ENCODE data around the gene FASTK.

FASTK gene

GRCh38 chr7:151068069-151068773 lies 12.4 kb downstream of the FASTK start:
- no peak for DNase-seq

DNA sequence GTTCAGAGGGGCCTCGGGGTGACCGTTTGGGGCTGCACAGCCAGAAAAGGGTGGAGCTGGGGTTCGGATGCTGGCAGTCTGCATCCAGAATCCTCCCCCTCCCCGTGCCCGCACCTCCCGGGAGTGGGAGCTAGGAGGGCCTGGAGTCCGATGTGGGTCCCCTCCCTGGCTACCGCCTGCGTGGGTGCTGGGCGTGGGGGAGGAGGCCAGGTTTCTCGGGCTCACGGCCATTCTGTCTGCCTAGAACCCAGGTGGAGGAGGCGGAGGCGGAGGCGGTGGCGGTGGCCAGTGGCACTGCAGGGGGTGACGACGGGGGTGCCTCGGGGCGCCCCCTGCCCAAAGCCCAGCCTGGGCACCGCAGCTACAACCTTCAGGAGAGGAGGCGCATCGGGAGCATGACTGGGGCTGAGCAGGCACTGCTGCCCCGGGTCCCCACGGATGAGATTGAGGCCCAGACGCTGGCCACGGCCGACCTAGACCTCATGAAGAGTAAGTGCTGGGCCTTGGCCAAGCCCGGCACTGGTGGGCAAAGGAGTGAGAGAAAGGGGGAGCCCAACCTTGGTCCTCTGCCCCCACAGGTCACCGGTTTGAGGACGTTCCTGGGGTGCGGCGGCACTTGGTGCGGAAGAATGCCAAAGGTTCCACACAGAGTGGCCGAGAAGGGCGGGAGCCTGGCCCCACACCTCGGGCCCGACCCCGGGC lies 14.2 kb downstream of the FASTK start:
- DNase-seq = no peak

GRCh38 chr7:151065516-151065915 lies 15.1 kb downstream of the FASTK start:
- no peak for DNase-seq

DNA sequence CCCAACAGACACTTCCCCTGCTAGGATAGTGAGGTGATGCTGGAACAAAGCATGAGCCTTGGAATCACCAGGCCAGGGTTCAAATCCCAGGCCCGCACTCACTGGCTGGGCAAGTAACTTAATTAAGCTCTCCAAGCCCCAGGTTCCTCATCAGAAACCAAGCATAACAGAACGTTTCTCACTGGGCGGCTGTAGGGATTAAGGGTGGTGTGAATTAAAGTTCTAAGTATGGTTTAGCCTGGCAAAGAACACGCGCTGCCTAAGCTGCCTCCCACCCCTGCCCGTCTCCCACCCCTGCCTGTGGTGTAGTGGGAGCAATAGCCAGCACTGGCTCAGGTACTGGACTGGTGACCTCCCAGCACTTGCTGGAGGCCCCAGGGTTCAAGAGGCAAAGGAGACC lies 15.6 kb downstream of the FASTK start:
- no peak for DNase-seq

GRCh38 chr7:151064454-151064853 lies 16.2 kb downstream of the FASTK start:
- no peak for DNase-seq

DNA sequence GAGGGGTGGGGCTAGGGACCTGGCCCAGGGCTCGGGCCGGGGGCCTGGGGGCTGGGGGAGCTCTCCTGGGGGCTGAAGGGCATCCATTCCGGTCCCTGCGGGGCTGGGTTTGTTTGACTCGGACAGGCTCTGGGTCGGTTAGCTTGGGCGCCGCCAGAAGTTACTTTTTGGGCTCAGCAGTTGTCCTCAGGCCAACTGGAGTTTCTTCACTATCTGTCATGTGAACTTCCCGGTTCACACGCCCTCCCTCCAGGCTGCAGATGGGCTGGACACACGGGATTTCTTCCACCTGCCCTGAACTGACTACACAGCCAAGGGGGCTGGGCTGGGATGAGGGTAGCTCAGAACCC lies 17.4 kb downstream of the FASTK start:
- no peak for DNase-seq

- peak in 1 of 56 donors; percentile 26 for DNase-seq
Observed at GRCh38 chr7:151062399-151063211, 18.0 kb downstream of the FASTK start.

DNA sequence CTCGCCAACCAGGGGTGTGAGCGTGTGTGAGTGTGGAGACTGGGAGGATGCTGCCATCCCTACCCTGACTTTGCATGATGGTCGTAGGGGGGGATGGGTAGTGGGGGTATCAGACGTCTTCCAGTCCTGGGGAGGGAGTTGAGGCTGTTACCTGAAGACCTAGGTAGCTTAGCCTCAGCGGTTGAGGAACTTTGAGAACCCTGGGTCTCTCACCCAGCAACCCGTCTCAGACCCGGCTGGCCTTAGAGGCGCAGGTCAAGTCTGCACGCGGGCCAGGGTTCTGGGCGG lies 18.6 kb downstream of the FASTK start:
- no peak for DNase-seq

DNA sequence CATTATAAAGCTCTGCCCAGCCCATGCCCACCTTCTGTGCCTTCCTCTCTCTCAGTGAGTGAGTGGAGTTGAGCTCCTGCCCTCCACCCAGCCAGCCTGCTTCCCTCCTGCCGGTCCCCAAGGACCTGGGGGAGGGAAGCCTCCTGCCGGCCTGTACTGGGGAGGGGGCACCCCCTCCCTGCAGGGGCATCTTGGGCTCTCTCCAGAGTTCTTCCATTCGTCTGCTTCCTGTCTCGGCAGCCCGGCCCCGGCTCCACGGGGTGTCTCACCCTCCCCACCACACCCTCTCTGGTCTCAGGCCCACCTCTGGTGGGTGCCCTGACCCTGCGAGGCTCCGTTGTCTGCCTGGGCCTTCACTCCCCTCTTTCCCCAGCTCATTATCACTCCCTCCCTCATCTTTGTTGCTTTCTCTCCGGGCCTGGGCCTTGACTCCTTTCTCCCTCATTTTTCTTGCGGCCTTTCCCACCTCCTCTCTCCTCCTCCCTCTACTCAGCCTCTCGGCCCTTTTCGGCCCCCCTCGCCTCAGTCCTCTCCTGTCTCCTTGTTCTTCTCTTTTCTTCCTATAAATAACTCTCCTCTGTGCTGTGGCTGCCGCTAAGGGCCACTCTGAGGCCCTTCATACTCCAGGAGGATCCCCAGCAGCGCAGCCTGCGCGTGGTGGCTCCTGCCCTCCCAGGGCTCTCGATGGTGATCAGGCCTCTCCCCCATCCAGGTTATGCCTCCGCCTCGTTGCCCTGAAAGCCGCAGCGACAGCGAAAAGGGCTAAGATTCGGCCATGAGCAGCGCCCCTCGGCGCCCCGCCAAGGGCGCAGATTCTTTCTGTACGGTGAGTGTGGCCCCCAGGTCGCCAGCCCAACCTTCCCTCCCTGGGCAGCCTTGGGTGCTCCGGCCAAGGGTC lies 19.1 kb downstream of the FASTK start:
- no peak for DNase-seq

DNA sequence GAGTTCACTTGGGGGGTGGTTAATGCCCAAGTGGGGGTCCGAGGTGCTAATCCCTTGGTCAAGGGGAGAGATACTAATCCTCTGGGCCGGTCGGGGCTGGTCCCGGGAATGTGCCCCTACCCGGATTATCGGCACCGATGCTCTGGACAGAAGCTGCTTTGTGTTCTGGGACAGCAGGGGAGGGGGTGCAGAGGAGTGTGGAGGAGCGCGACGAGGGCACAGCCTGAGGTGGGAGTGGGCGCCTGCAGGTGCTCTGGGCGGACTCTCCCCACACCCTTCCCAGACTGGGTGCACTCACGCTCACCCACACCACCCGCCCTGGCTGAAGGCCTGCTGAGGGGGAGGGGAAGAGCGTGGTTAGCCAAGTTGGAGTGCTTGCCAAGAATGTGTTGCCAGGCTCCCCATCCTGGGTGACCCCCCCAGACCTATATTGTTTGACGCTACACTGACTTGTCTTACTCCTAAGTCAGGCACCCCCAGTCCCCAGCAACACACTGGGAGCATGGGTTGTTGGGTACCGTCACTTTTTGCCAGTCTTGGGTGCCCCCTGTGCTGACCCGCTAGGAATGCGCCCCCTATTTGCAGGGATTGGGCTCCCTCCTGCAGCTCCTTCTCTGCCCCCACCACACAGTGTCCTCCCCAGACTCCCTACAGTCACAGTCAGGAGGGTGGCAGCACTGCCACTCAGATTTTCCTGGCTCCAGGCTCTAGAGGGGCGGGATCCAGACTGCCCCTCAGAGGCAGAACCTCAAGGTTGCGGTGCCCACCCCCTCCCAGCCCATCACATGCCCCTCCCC lies 20.0 kb downstream of the FASTK start:
- peak in 31 of 56 donors; percentile 21 to 59 (median 41) for DNase-seq

GRCh38 chr7:151060113-151060415 lies 20.5 kb downstream of the FASTK start:
- DNase-seq = peak in 3 of 56 donors; percentile 34 to 55 (median 45)

DNA sequence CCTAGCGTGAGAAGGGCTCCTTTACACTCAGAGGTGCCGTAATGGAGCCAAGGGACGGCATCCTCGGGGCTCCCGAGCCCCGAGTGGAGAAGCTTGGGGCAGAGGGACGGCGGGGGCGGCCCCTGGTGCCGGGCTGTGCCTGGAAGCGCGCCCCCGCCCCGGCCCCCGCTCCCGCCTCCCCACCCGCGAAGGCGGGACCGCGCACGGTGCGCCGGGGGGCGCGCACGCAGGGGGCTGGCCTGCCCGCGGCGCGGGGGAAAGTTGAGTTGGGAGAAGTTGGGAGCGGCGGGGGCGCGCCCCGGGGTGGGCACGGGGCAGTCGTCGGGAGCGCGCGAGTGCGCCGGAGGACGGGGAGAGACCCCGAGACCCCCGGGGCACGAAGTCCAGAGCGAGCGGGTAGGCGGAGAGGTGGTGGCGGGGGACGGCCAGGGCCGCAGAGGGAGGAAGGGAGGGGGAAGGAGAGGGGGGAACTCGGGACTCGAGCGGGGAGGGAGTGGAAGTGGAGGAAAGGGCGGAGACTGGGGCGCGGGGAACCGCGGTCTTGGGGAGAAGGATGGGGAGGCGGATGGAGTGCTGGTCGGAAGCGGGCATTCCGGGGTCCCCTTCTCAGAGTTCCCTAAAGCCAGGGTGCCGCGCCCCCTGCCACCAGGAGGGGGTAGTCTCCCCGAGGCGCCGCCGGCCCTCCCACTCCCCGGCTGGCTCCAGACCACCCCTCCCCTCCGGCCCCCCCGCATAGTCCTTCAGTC lies 21.1 kb downstream of the FASTK start, which contains the start of gene SLC4A2:
Gene SLC4A2 (plus strand): TSS at position 223 of the 746 bp plus-strand sequence. CDS start 2,399 bp downstream, outside the sequence.
- peak in 55 of 56 donors; percentile 38 to 93 (median 81) for DNase-seq

DNA sequence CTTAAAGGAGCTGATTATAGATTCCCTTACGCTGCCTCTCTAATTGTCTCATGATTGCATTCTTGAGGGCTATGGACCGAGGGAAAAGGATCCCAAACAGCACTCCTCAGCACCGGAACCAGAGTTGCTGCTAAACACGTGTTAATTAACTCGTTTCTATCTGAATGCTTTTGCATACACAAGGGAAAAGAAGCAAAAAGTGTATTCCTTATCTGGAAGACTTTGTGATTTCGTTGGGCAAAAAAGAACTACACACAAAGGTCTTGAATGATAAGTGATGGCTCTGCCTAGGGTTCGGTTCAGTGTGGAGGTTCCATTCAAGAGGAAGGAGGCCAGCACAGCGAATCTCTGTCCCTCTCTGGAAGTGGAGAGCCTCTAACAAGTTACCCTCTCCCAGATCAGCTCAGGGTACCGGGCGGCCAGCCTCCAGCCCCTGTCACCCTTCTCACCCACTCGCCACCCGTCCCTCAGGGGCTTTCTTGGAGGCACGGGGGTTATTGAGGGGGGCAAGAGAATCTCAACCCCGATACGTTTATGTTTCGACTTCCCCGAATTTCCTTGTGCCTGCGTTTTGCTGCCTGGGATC lies 21.7 kb downstream of the FASTK start:
- DNase-seq = peak in 7 of 56 donors; percentile 40 to 75 (median 60)

- peak; percentile 81 to 100 (median 99) for DNase-seq
Observed at GRCh38 chr7:151057989-151058780, 22.4 kb downstream of the FASTK start.

GRCh38 chr7:151057506-151057988 lies 23.1 kb downstream of the FASTK start, which contains the start of gene CDK5:
CDK5 (minus strand) TSS chr7:151057897; CDS start chr7:151057848, 49 bp downstream.
- no peak for DNase-seq

DNA sequence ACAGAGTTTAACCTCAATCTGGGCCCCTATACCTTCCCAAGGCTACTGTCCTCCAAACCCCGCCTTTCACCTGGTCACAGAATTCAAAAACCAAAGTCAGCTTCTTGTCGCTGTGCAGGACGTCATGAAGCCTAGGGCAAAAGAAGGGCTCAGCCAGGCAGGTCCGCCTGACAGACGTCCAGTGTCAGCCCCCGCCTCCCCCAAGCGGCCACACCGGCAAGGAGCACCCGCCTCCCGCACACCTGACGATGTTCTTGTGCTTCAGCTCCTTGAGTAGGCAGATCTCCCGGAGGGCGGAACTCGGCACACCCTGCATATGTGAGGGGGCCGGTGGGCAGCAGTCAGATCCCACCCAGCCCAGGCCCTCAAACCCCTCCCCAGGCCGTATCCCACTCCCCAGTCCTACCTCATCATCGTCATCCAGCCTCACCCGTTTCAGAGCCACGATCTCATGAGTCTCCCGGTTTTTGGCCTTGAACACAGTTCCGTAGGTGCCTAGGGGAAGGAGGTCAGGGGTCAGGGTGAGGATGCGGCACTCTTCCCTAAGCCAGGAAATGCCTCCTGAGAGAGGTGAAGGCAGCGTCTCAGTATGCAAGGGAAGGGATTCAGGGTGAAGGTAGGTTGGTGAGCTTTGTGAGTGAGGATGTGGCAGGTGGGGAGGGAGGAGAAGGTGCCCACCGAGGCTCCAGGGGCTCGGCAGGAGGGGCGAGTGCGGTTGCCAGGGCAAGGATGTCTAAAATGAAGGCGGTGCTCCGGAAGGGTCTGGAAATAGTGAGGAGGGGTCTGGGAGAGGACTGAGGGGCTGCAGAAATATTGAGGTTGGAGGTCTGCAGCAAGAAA lies 23.7 kb downstream of the FASTK start:
- DNase-seq = peak in 7 of 56 donors; percentile 13 to 48 (median 23)

- DNase-seq = no peak
Observed at GRCh38 chr7:151056283-151056665, 24.3 kb downstream of the FASTK start.

Measured in nucleus accumbens (tissue), 56 donors.